H1 (cell line): ENCODE measurements around the gene C2CD4C. TPM values are rescaled to one million over a fixed set of nuclear protein-coding genes. Genes with fewer than 3 reads are reported as not detected.

ENCODE experiments used
- CTCF ChIA-PET: fragments of 300-600 bp; sonication (Branson Sonifier 250); formaldehyde crosslinking; loops from one replicate; lab custom pipeline; 2021; ENCODE audit not compliant: partially characterized antibody; lab: Charles Lee
- POLR2A ChIA-PET: fragments of 300-600 bp; sonication (Branson Sonifier 250); formaldehyde crosslinking; loops from one replicate; lab custom pipeline; 2021; ENCODE audit warnings: inconsistent platforms; ENCODE audit not compliant: partially characterized antibody; lab: Charles Lee
- DNase-seq, 2 experiments: peaks; one replicate each; pipeline versions ENCODE4 v3.0.0 to v3.0.0-alpha.2; 2010 to 2022; ENCODE audit warnings: low spot score in 2 of 2, low read depth in 1 of 2, mixed read lengths in 1 of 2
- FAIRE-seq: peaks from 2 replicates; lab custom pipeline; 2011; peaks lifted over from hg19 to GRCh38; lab: Jason Lieb, UNC
- H2AFZ ChIP-seq: 2 replicates; pipeline ENCODE4 v1.8.1; 2012; ENCODE audit warnings: low read length, inconsistent platforms
- H2AK5ac ChIP-seq: 2 replicates; pipeline ENCODE4 v1.6.1; 2013; ENCODE audit warnings: low read depth, low read length
- H2BK120ac ChIP-seq: replicated peaks from 2 replicates; pipeline ENCODE3; 2013; ENCODE audit warnings: low read depth, low read length, inconsistent platforms
- H2BK12ac ChIP-seq: 2 replicates; pipeline ENCODE4 v1.6.1; 2013; ENCODE audit warnings: low read depth, low read length
- H2BK15ac ChIP-seq: 2 replicates; pipeline ENCODE4 v1.6.1; 2013; ENCODE audit warnings: low read length
- H2BK20ac ChIP-seq: 2 replicates; pipeline ENCODE4 v1.6.1; 2013; ENCODE audit warnings: low read length
- H2BK5ac ChIP-seq: 2 replicates; pipeline ENCODE4 v1.6.1; 2013; ENCODE audit warnings: low read depth, low read length
- H3K14ac ChIP-seq: 2 replicates; pipeline ENCODE4 v1.6.1; 2013; ENCODE audit warnings: inconsistent platforms; ENCODE audit not compliant: insufficient read length
- H3K18ac ChIP-seq: 2 replicates; pipeline ENCODE4 v1.6.1; 2013; ENCODE audit warnings: low read length; ENCODE audit errors: extremely low read depth
- H3K23ac ChIP-seq: 2 replicates; pipeline ENCODE4 v1.6.1; 2013; ENCODE audit warnings: inconsistent platforms; ENCODE audit not compliant: insufficient read length
- H3K23me2 ChIP-seq: 2 replicates; pipeline ENCODE4 v1.6.1; 2013; ENCODE audit warnings: low read depth, low read length
- H3K27ac ChIP-seq: 2 replicates; pipeline ENCODE4 v1.6.1; 2011; ENCODE audit warnings: low read depth, low read length, inconsistent platforms
- H3K27me3 ChIP-seq, 4 experiments: replicated peaks in 1 of 4; 1 replicate in 1 of 4; 2 replicates in 3 of 4; pipeline versions ENCODE4 v1.6.1 to v1.8.1; 2011 to 2013; ENCODE audit warnings: low read length in 3 of 4, mild to moderate bottlenecking in 3 of 4, inconsistent platforms in 2 of 4, mixed read lengths in 2 of 4, moderate library complexity in 1 of 4; ENCODE audit not compliant: control insufficient read depth in 3 of 4, insufficient read depth in 3 of 4; ENCODE audit errors: extremely low read depth in 1 of 4
- H3K36me3 ChIP-seq, 4 experiments: 2 replicates each; pipeline versions ENCODE4 v1.6.1 to v1.8.1; 2011 to 2013; ENCODE audit warnings: mild to moderate bottlenecking in 4 of 4, low read length in 3 of 4, moderate library complexity in 2 of 4, control low read depth in 1 of 4, inconsistent platforms in 1 of 4; ENCODE audit not compliant: insufficient read depth in 4 of 4, control insufficient read depth in 2 of 4
- H3K4ac ChIP-seq: replicated peaks from 2 replicates; pipeline ENCODE3; 2013; ENCODE audit warnings: low read length, low read depth, mixed read lengths, inconsistent platforms; ENCODE audit not compliant: insufficient read length
- H3K4me1 ChIP-seq, 4 experiments: replicated peaks in 1 of 4; 1 replicate in 1 of 4; 2 replicates in 3 of 4; pipeline versions ENCODE4 v1.6.1 to v1.8.1; 2011 to 2013; ENCODE audit warnings: low read length in 3 of 4, inconsistent platforms in 2 of 4, mixed read lengths in 1 of 4; ENCODE audit not compliant: insufficient read depth in 4 of 4, control insufficient read depth in 3 of 4
- H3K4me2 ChIP-seq, 2 experiments: 2 replicates each; pipeline versions ENCODE4 v1.6.1 to v1.8.1; 2011 to 2013; ENCODE audit warnings: low read depth in 2 of 2, low read length in 2 of 2, control low read depth in 1 of 2, inconsistent platforms in 1 of 2, mild to moderate bottlenecking in 1 of 2; ENCODE audit not compliant: insufficient read depth in 1 of 2
- H3K4me3 ChIP-seq, 4 experiments: fragments of 200-600, 300-600 bp in 1 of 4; sonication (generic), shearing (Covaris generic), sonication (Bioruptor Twin) in 1 of 4; 2 replicates each; pipeline versions ENCODE4 v1.5.1 to v1.8.1; 2011 to 2016; ENCODE audit warnings: low read length in 4 of 4, low read depth in 3 of 4, control low read depth in 2 of 4, inconsistent platforms in 2 of 4, mild to moderate bottlenecking in 2 of 4, mixed read lengths in 1 of 4, moderate library complexity in 1 of 4; ENCODE audit not compliant: insufficient read depth in 2 of 4; ENCODE audit errors: extremely low read depth in 1 of 4
- H3K56ac ChIP-seq: replicated peaks from 2 replicates; pipeline ENCODE3; 2013; ENCODE audit warnings: low read depth, mild to moderate bottlenecking, mixed read lengths, low read length, inconsistent platforms; ENCODE audit not compliant: insufficient read length
- H3K79me1 ChIP-seq: 2 replicates; pipeline ENCODE4 v1.6.1; 2013; ENCODE audit warnings: low read depth, low read length, control low read depth
- H3K79me2 ChIP-seq, 2 experiments: 2 replicates each; pipeline versions ENCODE4 v1.6.1 to v1.8.1; 2012 to 2013; ENCODE audit warnings: low read length in 2 of 2, mild to moderate bottlenecking in 2 of 2, inconsistent platforms in 1 of 2; ENCODE audit not compliant: insufficient read depth in 2 of 2, control insufficient read depth in 1 of 2
- H3K9ac ChIP-seq, 4 experiments: replicated peaks in 1 of 4; 1 replicate in 1 of 4; 2 replicates in 3 of 4; pipeline versions ENCODE4 v1.6.1 to v1.8.1; 2011 to 2013; ENCODE audit warnings: low read depth in 3 of 4, low read length in 3 of 4, control low read depth in 2 of 4, mild to moderate bottlenecking in 2 of 4, moderate library complexity in 2 of 4, inconsistent platforms in 1 of 4; ENCODE audit errors: extremely low read depth in 1 of 4
- H3K9me3 ChIP-seq, 2 experiments: 2 replicates each; pipeline versions ENCODE4 v1.6.1 to v1.8.1; 2012 to 2013; ENCODE audit warnings: mild to moderate bottlenecking in 2 of 2, moderate library complexity in 2 of 2, control low read depth in 1 of 2, inconsistent platforms in 1 of 2, low read depth in 1 of 2, low read length in 1 of 2, mixed read lengths in 1 of 2; ENCODE audit not compliant: insufficient read depth in 2 of 2
- H4K20me1 ChIP-seq, 2 experiments: replicated peaks in 1 of 2; 2 replicates each; pipeline versions ENCODE3 to v1.8.1; 2011 to 2013; ENCODE audit warnings: inconsistent platforms in 2 of 2, low read length in 2 of 2, mild to moderate bottlenecking in 1 of 2; ENCODE audit not compliant: insufficient read depth in 2 of 2, control insufficient read depth in 1 of 2
- H4K5ac ChIP-seq: 2 replicates; pipeline ENCODE4 v1.6.1; 2013; ENCODE audit warnings: low read length, low read depth, mixed read lengths, inconsistent platforms; ENCODE audit not compliant: insufficient read length
- H4K8ac ChIP-seq: 2 replicates; pipeline ENCODE4 v1.8.0; 2013; ENCODE audit warnings: mild to moderate bottlenecking, moderate library complexity, low read length, inconsistent platforms; ENCODE audit not compliant: insufficient read depth; ENCODE audit errors: extremely low read depth
- H4K91ac ChIP-seq: replicated peaks from 2 replicates; pipeline ENCODE3; 2013; ENCODE audit warnings: low read length, mixed read lengths, inconsistent platforms; ENCODE audit not compliant: insufficient read length
- ASH2L ChIP-seq: fragments of 200-600, 300-600 bp; sonication (generic); IDR thresholded peaks from one replicate; pipeline ENCODE4 v1.7.1; 2017; ENCODE audit warnings: low read length
- CBX8 ChIP-seq: fragments of 300-800, 300-1000 bp; sonication (generic); IDR thresholded peaks from 2 replicates; pipeline ENCODE4 v1.7.1; 2016; ENCODE audit warnings: low read depth, low read length, borderline replicate concordance
- EZH2 ChIP-seq: fragments of 200-600 bp; sonication (generic); IDR thresholded peaks from 2 replicates; pipeline ENCODE4 v1.7.1; 2012; ENCODE audit warnings: low read depth, mild to moderate bottlenecking, moderate library complexity, low read length, inconsistent platforms; ENCODE audit not compliant: severe bottlenecking
- FOSL1 ChIP-seq: IDR thresholded peaks from 2 replicates; pipeline ENCODE4 v1.6.1; 2011; ENCODE audit warnings: mild to moderate bottlenecking, low read depth, low read length, moderate library complexity; ENCODE audit not compliant: insufficient read depth
- HDAC6 ChIP-seq: IDR thresholded peaks from one replicate; pipeline ENCODE4 v1.7.1; 2012; ENCODE audit warnings: low read depth, mild to moderate bottlenecking, inconsistent platforms, low read length, moderate library complexity
- JUN ChIP-seq: IDR thresholded peaks from 2 replicates; pipeline ENCODE4 v1.6.1; 2011; ENCODE audit warnings: low read depth, mild to moderate bottlenecking, improper control_type of control experiment, low read length
- JUND ChIP-seq: IDR thresholded peaks from 2 replicates; pipeline ENCODE4 v1.6.1; 2011; ENCODE audit warnings: mild to moderate bottlenecking, improper control_type of control experiment, low read length
- MAFK ChIP-seq: IDR thresholded peaks from 2 replicates; pipeline ENCODE4 v1.6.1; 2012; ENCODE audit warnings: low read depth, mild to moderate bottlenecking, improper control_type of control experiment, low read length
- PHF8 ChIP-seq: fragments of 200-600 bp; sonication (generic); conservative IDR thresholded peaks from 2 replicates; pipeline ENCODE4 v1.7.1; 2012; ENCODE audit warnings: low read depth, mild to moderate bottlenecking, inconsistent platforms, low read length, moderate library complexity
- RXRA ChIP-seq: IDR thresholded peaks from 2 replicates; pipeline ENCODE4 v1.6.1; 2011; ENCODE audit warnings: low read depth, mild to moderate bottlenecking, low read length, moderate library complexity; ENCODE audit not compliant: insufficient read depth
- SAP30 ChIP-seq: fragments of 300-600 bp; sonication (generic); IDR thresholded peaks from 2 replicates; pipeline ENCODE4 v1.7.1; 2012; ENCODE audit warnings: low read length, moderate library complexity, mild to moderate bottlenecking, inconsistent platforms; ENCODE audit not compliant: insufficient read depth, insufficient replicate concordance
- SP1 ChIP-seq: IDR thresholded peaks from 2 replicates; pipeline ENCODE4 v1.6.1; 2011; ENCODE audit warnings: low read depth, low read length
- WGBS, 2 experiments: shearing (Covaris generic) in 1 of 2; methylation state at CpG; one replicate each; pipeline versions ENCODE4 v1.1.6 to v1.1.7; 2013 to 2015; ENCODE audit warnings: low lambda C conversion rate in 2 of 2, mixed read lengths in 2 of 2, inconsistent platforms in 1 of 2, low coverage in 1 of 2, missing lambda C conversion rate in 1 of 2; ENCODE audit not compliant: insufficient replicate concordance in 2 of 2, insufficient coverage in 1 of 2, insufficient read length in 1 of 2; ENCODE audit errors: extremely low coverage in 1 of 2, missing lambda C conversion rate in 1 of 2; 5-methylcytosine and 5-hydroxymethylcytosine counted together
- polyA plus RNA-seq, 7 experiments: library from polyadenylated mRNA; depleted of rRNA in 3 of 7; stranded (reverse) in 5 of 7; unstranded in 2 of 7; fragments of >200 nt in 5 of 7; fragments of 200-250 nt in 2 of 7; gene quantifications; 1 replicate in 5 of 7; 2 replicates in 1 of 7; 4 replicates in 1 of 7; pipeline versions ENCODE4 v1.2.1 to v1.2.3, GENCODE V29; 2011 to 2013; ENCODE audit warnings: missing spikeins in 2 of 7, mixed read lengths in 2 of 7
- total RNA-seq: library from RNA; stranded (reverse); fragmentation: NEBNext Ultra II Directional; extraction: Animal tissue kit (Norgen Biotek cat#: 25700); gene quantifications from 2 replicates; pipeline ENCODE4 v1.2.1, GENCODE V29; 2021
- TF ChIP-seq, protein P1 (sequence below): IDR thresholded peaks from 2 replicates; pipeline ENCODE4 v1.6.1; 2012; ENCODE audit warnings: inconsistent platforms
- TF ChIP-seq, protein P2 (sequence below): IDR thresholded peaks from 2 replicates; pipeline ENCODE4 v1.6.1; 2012; ENCODE audit warnings: inconsistent platforms

Gene C2CD4C
- total and polyA plus RNA-seq, 2 of the 8 experiments (the other 6 are each of a cell fraction or from before 2014, with no cell fraction given): 3.8 to 6.3 TPM

DNA sequence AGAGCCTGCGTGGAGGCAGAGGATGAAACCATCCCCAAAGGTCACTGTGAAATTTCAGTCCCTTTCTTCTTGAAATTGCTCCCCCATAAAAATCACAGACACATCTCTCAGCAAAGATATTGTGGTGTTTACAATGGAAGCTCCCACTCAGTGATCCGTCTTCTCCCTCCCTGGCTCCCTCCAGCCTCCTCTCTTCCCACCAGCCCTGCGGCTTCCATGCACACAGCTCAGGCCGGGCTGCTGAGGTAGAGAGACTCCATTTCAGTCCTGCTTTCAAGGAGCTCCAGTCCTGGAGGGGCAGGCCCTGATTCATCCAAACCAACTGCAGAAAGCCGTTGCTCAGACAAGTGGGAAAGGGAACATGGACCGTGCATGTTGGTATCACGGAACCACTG is 40.3 kb downstream of the C2CD4C start:
- no peak overlapping the region for H4K91ac ChIP-seq
- H3K4me1 ChIP-seq: no peaks in the 10 kb centered on the region
- no peaks in the 10 kb centered on the region for H3K36me3 ChIP-seq
- no peaks in the 10 kb centered on the region for H3K79me2 ChIP-seq
- H3K23me2 ChIP-seq: no peaks in the 10 kb centered on the region
- H3K27ac ChIP-seq: no peak overlapping the region
- no peak overlapping the region for H2BK20ac ChIP-seq
- H3K9me3 ChIP-seq: no peaks in the 10 kb centered on the region; a peak in 1 of 4 replicates
- no peak overlapping the region for H2AFZ ChIP-seq
- H3K9ac ChIP-seq: no peak overlapping the region
- H3K56ac ChIP-seq: no peak overlapping the region
- no peak overlapping the region for H4K8ac ChIP-seq
- no peak overlapping the region for H2AK5ac ChIP-seq
- FAIRE-seq (no peak), DNase-seq (no peak)
- no peak overlapping the region for H2BK15ac ChIP-seq
- H4K20me1 ChIP-seq: peaks cover 0 to 2% of the 10 kb centered on the region in 2 experiments
- no peaks in the 10 kb centered on the region; a peak in 1 of 7 replicates for H3K27me3 ChIP-seq
- H3K4ac ChIP-seq: no peak overlapping the region
- 93% methylated on average over 7 of the region's 7 CpGs; no CpG with 5 or more reads in 1 of the 2 experiments for WGBS, 2 experiments
- no peak overlapping the region for H3K23ac ChIP-seq
- no peak overlapping the region for H2BK5ac ChIP-seq
- 0 out of 2 replicates have a peak overlapping the region, but pooled peaks have one; percentile 80 for H2BK12ac ChIP-seq
- ChIA-PET CTCF (interaction anchor here (1.0 to 4.6 kb wide), 2 partner anchors 16 to 21 kb away, joined by 3 to 25 read pairs; no protein-coding TSS in a partner anchor), POLR2A (no interaction called here)
- H3K18ac ChIP-seq: no peak overlapping the region
- no peaks in the 10 kb centered on the region for H3K79me1 ChIP-seq
- no peak overlapping the region for H3K14ac ChIP-seq
- H4K5ac ChIP-seq: no peak overlapping the region
- H3K4me2 ChIP-seq: no peak overlapping the region
- H3K4me3 ChIP-seq: no peak overlapping the region
- no peak overlapping the region for H2BK120ac ChIP-seq
- TF ChIP-seq PHF8 (no peak), HDAC6 (no peak), EZH2 (no peak), JUND (no peak), RXRA (no peak), CBX8 (no peak), JUN (no peak), MAFK (no peak), FOSL1 (no peak), SP1 (no peak), ASH2L (no peak), SAP30 (no peak)
- TF ChIP-seq, protein P1, sequence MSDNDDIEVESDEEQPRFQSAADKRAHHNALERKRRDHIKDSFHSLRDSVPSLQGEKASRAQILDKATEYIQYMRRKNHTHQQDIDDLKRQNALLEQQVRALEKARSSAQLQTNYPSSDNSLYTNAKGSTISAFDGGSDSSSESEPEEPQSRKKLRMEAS: no peak
- TF ChIP-seq, protein P2, sequence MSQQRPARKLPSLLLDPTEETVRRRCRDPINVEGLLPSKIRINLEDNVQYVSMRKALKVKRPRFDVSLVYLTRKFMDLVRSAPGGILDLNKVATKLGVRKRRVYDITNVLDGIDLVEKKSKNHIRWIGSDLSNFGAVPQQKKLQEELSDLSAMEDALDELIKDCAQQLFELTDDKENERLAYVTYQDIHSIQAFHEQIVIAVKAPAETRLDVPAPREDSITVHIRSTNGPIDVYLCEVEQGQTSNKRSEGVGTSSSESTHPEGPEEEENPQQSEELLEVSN: no peak
